Fibroblast of pulmonary artery (primary cell): Measurements from ENCODE around the gene TCERG1L.

ENCODE experiments used
- DNase-seq: peaks from one replicate; pipeline ENCODE4 v3.0.0-alpha.2; 2010; ENCODE audit warnings: low read depth
- H3K4me3 ChIP-seq: replicated peaks from 2 replicates; pipeline ENCODE4 v1.5.1; 2011; ENCODE audit warnings: low read depth, mild to moderate bottlenecking, control low read depth, low read length, moderate library complexity
- CTCF ChIP-seq: IDR thresholded peaks from 2 replicates; pipeline ENCODE4 v1.5.1; 2011; ENCODE audit warnings: mild to moderate bottlenecking, control low read depth, low read length, inconsistent platforms; ENCODE audit errors: missing control alignments

Gene TCERG1L

GRCh38 chr10:131088619-131089018 is 222.9 kb downstream of the TCERG1L start:
- no peak overlapping the region for H3K4me3 ChIP-seq
- no peak for TF ChIP-seq CTCF
- DNase-seq, result no peak

- no peak for DNase-seq
- TF ChIP-seq CTCF, result no peak
- H3K4me3 ChIP-seq, result no peak overlapping the region
Measured at GRCh38 chr10:131087464-131088215, 223.9 kb downstream of the TCERG1L start.

DNA sequence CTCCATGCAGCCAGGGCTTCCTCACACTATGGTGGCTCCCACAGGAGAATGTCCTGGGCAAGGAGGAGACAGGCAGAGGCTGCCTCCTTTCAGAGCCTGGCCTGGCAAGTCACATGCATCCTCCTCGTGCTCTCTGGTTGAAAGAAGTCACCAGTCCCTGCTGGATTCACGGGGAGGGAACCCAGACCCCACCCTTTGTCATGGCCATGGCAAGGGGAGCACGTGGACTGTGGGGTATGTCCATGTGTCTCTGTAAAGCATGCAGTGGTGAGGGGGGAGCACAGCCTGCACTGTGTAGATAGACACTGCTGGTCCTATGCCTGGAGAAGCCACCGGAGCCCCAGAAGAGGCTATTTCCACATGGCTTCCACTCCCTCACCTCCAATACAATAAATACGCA is 225.0 kb downstream of the TCERG1L start:
- DNase-seq, result no peak
- H3K4me3 ChIP-seq, result no peak overlapping the region
- TF ChIP-seq CTCF, result no peak

DNA sequence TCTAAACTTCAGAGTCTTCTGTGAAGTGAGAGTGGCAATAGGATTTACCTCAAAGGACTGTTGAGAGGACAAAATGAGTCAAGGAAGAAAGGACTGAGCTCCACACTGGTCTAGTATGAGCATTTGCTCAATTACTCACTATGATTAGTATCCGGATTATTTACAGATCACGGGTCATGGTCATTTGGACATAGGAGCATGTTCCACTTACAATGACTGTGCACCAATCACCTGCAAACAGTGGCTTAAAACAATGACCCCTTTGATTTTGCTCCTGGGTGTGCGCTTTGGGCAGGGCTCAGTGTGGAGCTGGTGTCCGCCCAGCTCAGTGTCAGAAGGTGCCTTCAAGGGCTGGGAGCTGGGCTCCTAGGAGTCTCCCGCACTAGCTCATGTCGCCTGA is 225.4 kb downstream of the TCERG1L start:
- no peak for TF ChIP-seq CTCF
- no peak overlapping the region for H3K4me3 ChIP-seq
- DNase-seq, result no peak

- H3K4me3 ChIP-seq, result no peak overlapping the region
- TF ChIP-seq CTCF, result no peak
- no peak for DNase-seq
Measured at GRCh38 chr10:131085091-131085860, 226.2 kb downstream of the TCERG1L start.

DNA sequence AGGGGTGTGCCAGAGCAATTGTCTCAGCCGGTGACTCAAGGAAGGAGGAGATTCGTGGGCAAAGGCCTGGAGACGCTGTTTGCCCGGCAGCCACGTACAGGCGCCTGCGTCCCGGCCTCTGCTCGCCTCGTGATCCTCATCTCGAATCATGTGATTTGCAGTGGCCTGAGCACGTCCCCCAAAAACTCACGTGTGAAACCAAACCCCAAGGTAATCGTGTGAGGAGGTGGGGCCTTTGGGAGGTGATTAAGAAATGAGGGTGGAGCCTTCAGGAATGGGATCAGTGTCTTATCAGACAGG is 226.8 kb downstream of the TCERG1L start:
- no peak for TF ChIP-seq CTCF
- no peak for DNase-seq
- H3K4me3 ChIP-seq, result no peak overlapping the region
